T follicular helper cell (primary cell): ENCODE data around the gene OXSR1.
A peak's percentile ranks its signal among the peaks of the same experiment; 100 is the strongest.
"Not testable (repeated sequence)": the region's sequence is repeated elsewhere in the genome, so short reads cannot be mapped to it uniquely, and the experiment has no call there.

Experiments
- DNase-seq: peaks from one replicate; pipeline ENCODE4 v3.0.0-alpha.2; 2020; ENCODE audit warnings: low read depth

Gene OXSR1

GRCh38 chr3:38142959-38143358 is 22.4 kb upstream of the OXSR1 start:
- no peak for DNase-seq

GRCh38 chr3:38143511-38143910 is 21.8 kb upstream of the OXSR1 start:
- no peak for DNase-seq

- no peak for DNase-seq
These were observed 18.8 kb upstream of the OXSR1 start for GRCh38 chr3:38146504-38146903.

- no peak for DNase-seq
These were observed 17.9 kb upstream of the OXSR1 start for GRCh38 chr3:38147421-38147820.

GRCh38 chr3:38148311-38148882 is 16.9 kb upstream of the OXSR1 start:
- no peak for DNase-seq

GRCh38 chr3:38149708-38150107 is 15.6 kb upstream of the OXSR1 start:
- no peak for DNase-seq

- DNase-seq = no peak
These were observed 14.4 kb upstream of the OXSR1 start for GRCh38 chr3:38150780-38151528.

- no peak for DNase-seq
These were observed 13.6 kb upstream of the OXSR1 start for GRCh38 chr3:38151667-38152265.

- DNase-seq = no peak
These were observed 12.7 kb upstream of the OXSR1 start for GRCh38 chr3:38152609-38153008.

- DNase-seq = no peak
These were observed 12.1 kb upstream of the OXSR1 start for GRCh38 chr3:38153221-38153620.

GRCh38 chr3:38154033-38154494 is 11.3 kb upstream of the OXSR1 start:
- no peak for DNase-seq

GRCh38 chr3:38154625-38155255 is 10.6 kb upstream of the OXSR1 start:
- no peak for DNase-seq

- DNase-seq = no peak
These were observed 9.5 kb upstream of the OXSR1 start for GRCh38 chr3:38155825-38156224.

- DNase-seq = no peak
These were observed 8.2 kb upstream of the OXSR1 start for GRCh38 chr3:38157117-38157516.

- no peak for DNase-seq
These were observed 7.7 kb upstream of the OXSR1 start for GRCh38 chr3:38157595-38157994.

GRCh38 chr3:38158472-38158871 is 6.9 kb upstream of the OXSR1 start:
- DNase-seq = no peak

GRCh38 chr3:38160704-38161103 is 4.6 kb upstream of the OXSR1 start:
- DNase-seq = not testable (repeated sequence)

- no peak for DNase-seq
These were observed 2.1 kb upstream of the OXSR1 start for GRCh38 chr3:38163117-38163840.

GRCh38 chr3:38163841-38164642 is 1.3 kb upstream of the OXSR1 start:
- no peak for DNase-seq

- no peak for DNase-seq
These were observed 740 bp upstream of the OXSR1 start for GRCh38 chr3:38164643-38164951.

GRCh38 chr3:38165722-38166387 is 518 bp downstream of the OXSR1 start:
- DNase-seq = peak; percentile 19
